H1 (cell line): ENCODE measurements around the gene CIAO2A. TPM values are rescaled to one million over a fixed set of nuclear protein-coding genes. Genes with fewer than 3 reads are reported as not detected.

ENCODE experiments used
- CTCF ChIA-PET: fragments of 300-600 bp; sonication (Branson Sonifier 250); formaldehyde crosslinking; loops from one replicate; lab custom pipeline; 2021; ENCODE audit not compliant: partially characterized antibody; lab: Charles Lee
- POLR2A ChIA-PET: fragments of 300-600 bp; sonication (Branson Sonifier 250); formaldehyde crosslinking; loops from one replicate; lab custom pipeline; 2021; ENCODE audit warnings: inconsistent platforms; ENCODE audit not compliant: partially characterized antibody; lab: Charles Lee
- DNase-seq, 2 experiments: peaks; one replicate each; pipeline versions ENCODE4 v3.0.0 to v3.0.0-alpha.2; 2010 to 2022; ENCODE audit warnings: low spot score in 2 of 2, low read depth in 1 of 2, mixed read lengths in 1 of 2
- FAIRE-seq: peaks from 2 replicates; lab custom pipeline; 2011; peaks lifted over from hg19 to GRCh38; lab: Jason Lieb, UNC
- H2AFZ ChIP-seq: 2 replicates; pipeline ENCODE4 v1.8.1; 2012; ENCODE audit warnings: low read length, inconsistent platforms
- H2AK5ac ChIP-seq: 2 replicates; pipeline ENCODE4 v1.6.1; 2013; ENCODE audit warnings: low read depth, low read length
- H2BK120ac ChIP-seq: replicated peaks from 2 replicates; pipeline ENCODE3; 2013; ENCODE audit warnings: low read depth, low read length, inconsistent platforms
- H2BK12ac ChIP-seq: 2 replicates; pipeline ENCODE4 v1.6.1; 2013; ENCODE audit warnings: low read depth, low read length
- H2BK15ac ChIP-seq: 2 replicates; pipeline ENCODE4 v1.6.1; 2013; ENCODE audit warnings: low read length
- H2BK20ac ChIP-seq: 2 replicates; pipeline ENCODE4 v1.6.1; 2013; ENCODE audit warnings: low read length
- H2BK5ac ChIP-seq: 2 replicates; pipeline ENCODE4 v1.6.1; 2013; ENCODE audit warnings: low read depth, low read length
- H3K14ac ChIP-seq: 2 replicates; pipeline ENCODE4 v1.6.1; 2013; ENCODE audit warnings: inconsistent platforms; ENCODE audit not compliant: insufficient read length
- H3K18ac ChIP-seq: 2 replicates; pipeline ENCODE4 v1.6.1; 2013; ENCODE audit warnings: low read length; ENCODE audit errors: extremely low read depth
- H3K23ac ChIP-seq: 2 replicates; pipeline ENCODE4 v1.6.1; 2013; ENCODE audit warnings: inconsistent platforms; ENCODE audit not compliant: insufficient read length
- H3K23me2 ChIP-seq: 2 replicates; pipeline ENCODE4 v1.6.1; 2013; ENCODE audit warnings: low read depth, low read length
- H3K27ac ChIP-seq: 2 replicates; pipeline ENCODE4 v1.6.1; 2011; ENCODE audit warnings: low read depth, low read length, inconsistent platforms
- H3K27me3 ChIP-seq, 4 experiments: replicated peaks in 1 of 4; 1 replicate in 1 of 4; 2 replicates in 3 of 4; pipeline versions ENCODE4 v1.6.1 to v1.8.1; 2011 to 2013; ENCODE audit warnings: low read length in 3 of 4, mild to moderate bottlenecking in 3 of 4, inconsistent platforms in 2 of 4, mixed read lengths in 2 of 4, moderate library complexity in 1 of 4; ENCODE audit not compliant: control insufficient read depth in 3 of 4, insufficient read depth in 3 of 4; ENCODE audit errors: extremely low read depth in 1 of 4
- H3K36me3 ChIP-seq, 4 experiments: 2 replicates each; pipeline versions ENCODE4 v1.6.1 to v1.8.1; 2011 to 2013; ENCODE audit warnings: mild to moderate bottlenecking in 4 of 4, low read length in 3 of 4, moderate library complexity in 2 of 4, control low read depth in 1 of 4, inconsistent platforms in 1 of 4; ENCODE audit not compliant: insufficient read depth in 4 of 4, control insufficient read depth in 2 of 4
- H3K4ac ChIP-seq: replicated peaks from 2 replicates; pipeline ENCODE3; 2013; ENCODE audit warnings: low read length, low read depth, mixed read lengths, inconsistent platforms; ENCODE audit not compliant: insufficient read length
- H3K4me1 ChIP-seq, 4 experiments: replicated peaks in 1 of 4; 1 replicate in 1 of 4; 2 replicates in 3 of 4; pipeline versions ENCODE4 v1.6.1 to v1.8.1; 2011 to 2013; ENCODE audit warnings: low read length in 3 of 4, inconsistent platforms in 2 of 4, mixed read lengths in 1 of 4; ENCODE audit not compliant: insufficient read depth in 4 of 4, control insufficient read depth in 3 of 4
- H3K4me2 ChIP-seq, 2 experiments: 2 replicates each; pipeline versions ENCODE4 v1.6.1 to v1.8.1; 2011 to 2013; ENCODE audit warnings: low read depth in 2 of 2, low read length in 2 of 2, control low read depth in 1 of 2, inconsistent platforms in 1 of 2, mild to moderate bottlenecking in 1 of 2; ENCODE audit not compliant: insufficient read depth in 1 of 2
- H3K4me3 ChIP-seq, 4 experiments: fragments of 200-600, 300-600 bp in 1 of 4; sonication (generic), shearing (Covaris generic), sonication (Bioruptor Twin) in 1 of 4; 2 replicates each; pipeline versions ENCODE4 v1.5.1 to v1.8.1; 2011 to 2016; ENCODE audit warnings: low read length in 4 of 4, low read depth in 3 of 4, control low read depth in 2 of 4, inconsistent platforms in 2 of 4, mild to moderate bottlenecking in 2 of 4, mixed read lengths in 1 of 4, moderate library complexity in 1 of 4; ENCODE audit not compliant: insufficient read depth in 2 of 4; ENCODE audit errors: extremely low read depth in 1 of 4
- H3K56ac ChIP-seq: replicated peaks from 2 replicates; pipeline ENCODE3; 2013; ENCODE audit warnings: low read depth, mild to moderate bottlenecking, mixed read lengths, low read length, inconsistent platforms; ENCODE audit not compliant: insufficient read length
- H3K79me1 ChIP-seq: 2 replicates; pipeline ENCODE4 v1.6.1; 2013; ENCODE audit warnings: low read depth, low read length, control low read depth
- H3K79me2 ChIP-seq, 2 experiments: 2 replicates each; pipeline versions ENCODE4 v1.6.1 to v1.8.1; 2012 to 2013; ENCODE audit warnings: low read length in 2 of 2, mild to moderate bottlenecking in 2 of 2, inconsistent platforms in 1 of 2; ENCODE audit not compliant: insufficient read depth in 2 of 2, control insufficient read depth in 1 of 2
- H3K9ac ChIP-seq, 4 experiments: replicated peaks in 1 of 4; 1 replicate in 1 of 4; 2 replicates in 3 of 4; pipeline versions ENCODE4 v1.6.1 to v1.8.1; 2011 to 2013; ENCODE audit warnings: low read depth in 3 of 4, low read length in 3 of 4, control low read depth in 2 of 4, mild to moderate bottlenecking in 2 of 4, moderate library complexity in 2 of 4, inconsistent platforms in 1 of 4; ENCODE audit errors: extremely low read depth in 1 of 4
- H3K9me3 ChIP-seq, 2 experiments: 2 replicates each; pipeline versions ENCODE4 v1.6.1 to v1.8.1; 2012 to 2013; ENCODE audit warnings: mild to moderate bottlenecking in 2 of 2, moderate library complexity in 2 of 2, control low read depth in 1 of 2, inconsistent platforms in 1 of 2, low read depth in 1 of 2, low read length in 1 of 2, mixed read lengths in 1 of 2; ENCODE audit not compliant: insufficient read depth in 2 of 2
- H4K20me1 ChIP-seq, 2 experiments: replicated peaks in 1 of 2; 2 replicates each; pipeline versions ENCODE3 to v1.8.1; 2011 to 2013; ENCODE audit warnings: inconsistent platforms in 2 of 2, low read length in 2 of 2, mild to moderate bottlenecking in 1 of 2; ENCODE audit not compliant: insufficient read depth in 2 of 2, control insufficient read depth in 1 of 2
- H4K5ac ChIP-seq: 2 replicates; pipeline ENCODE4 v1.6.1; 2013; ENCODE audit warnings: low read length, low read depth, mixed read lengths, inconsistent platforms; ENCODE audit not compliant: insufficient read length
- H4K8ac ChIP-seq: 2 replicates; pipeline ENCODE4 v1.8.0; 2013; ENCODE audit warnings: mild to moderate bottlenecking, moderate library complexity, low read length, inconsistent platforms; ENCODE audit not compliant: insufficient read depth; ENCODE audit errors: extremely low read depth
- H4K91ac ChIP-seq: replicated peaks from 2 replicates; pipeline ENCODE3; 2013; ENCODE audit warnings: low read length, mixed read lengths, inconsistent platforms; ENCODE audit not compliant: insufficient read length
- WGBS, 2 experiments: shearing (Covaris generic) in 1 of 2; methylation state at CpG; one replicate each; pipeline versions ENCODE4 v1.1.6 to v1.1.7; 2013 to 2015; ENCODE audit warnings: low lambda C conversion rate in 2 of 2, mixed read lengths in 2 of 2, inconsistent platforms in 1 of 2, low coverage in 1 of 2, missing lambda C conversion rate in 1 of 2; ENCODE audit not compliant: insufficient replicate concordance in 2 of 2, insufficient coverage in 1 of 2, insufficient read length in 1 of 2; ENCODE audit errors: extremely low coverage in 1 of 2, missing lambda C conversion rate in 1 of 2; 5-methylcytosine and 5-hydroxymethylcytosine counted together
- polyA plus RNA-seq, 7 experiments: library from polyadenylated mRNA; depleted of rRNA in 3 of 7; stranded (reverse) in 5 of 7; unstranded in 2 of 7; fragments of >200 nt in 5 of 7; fragments of 200-250 nt in 2 of 7; gene quantifications; 1 replicate in 5 of 7; 2 replicates in 1 of 7; 4 replicates in 1 of 7; pipeline versions ENCODE4 v1.2.1 to v1.2.3, GENCODE V29; 2011 to 2013; ENCODE audit warnings: missing spikeins in 2 of 7, mixed read lengths in 2 of 7
- total RNA-seq: library from RNA; stranded (reverse); fragmentation: NEBNext Ultra II Directional; extraction: Animal tissue kit (Norgen Biotek cat#: 25700); gene quantifications from 2 replicates; pipeline ENCODE4 v1.2.1, GENCODE V29; 2021

Gene CIAO2A
- total and polyA plus RNA-seq, 2 of the 8 experiments (the other 6 are each of a cell fraction or from before 2014, with no cell fraction given) = 76.4 to 86.5 TPM

DNA sequence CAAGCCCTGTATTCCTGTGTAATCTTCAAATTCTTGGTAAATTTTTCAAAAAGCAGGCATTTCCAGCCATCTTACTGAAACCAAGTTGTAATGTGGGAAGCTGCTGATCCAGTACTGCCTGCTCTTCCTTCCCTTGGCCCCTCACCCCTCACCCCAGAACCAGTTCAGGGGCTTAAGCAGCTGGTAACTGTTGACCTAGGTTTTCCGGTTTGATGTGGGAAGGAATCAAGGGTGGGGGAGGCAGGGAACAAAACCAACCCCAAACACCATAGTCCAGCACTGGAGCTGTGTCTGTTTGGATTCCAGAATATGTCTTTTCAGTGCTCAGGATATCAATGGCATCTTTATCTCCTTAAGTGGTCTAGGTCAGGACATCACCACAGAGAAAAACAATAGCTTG lies 28.8 kb upstream of the CIAO2A start:
- H3K23me2 ChIP-seq = no peaks in the 10 kb centered on the region
- no peak overlapping the region for H3K27ac ChIP-seq
- no peaks in the 10 kb centered on the region for H3K4me1 ChIP-seq
- no peak overlapping the region for H3K23ac ChIP-seq
- FAIRE-seq = no peak
- H3K79me1 ChIP-seq = no peaks in the 10 kb centered on the region; the same call in 1 of the 2 replicates
- no peak overlapping the region for H3K18ac ChIP-seq
- no peaks in the 10 kb centered on the region for H3K9me3 ChIP-seq
- H3K4me3 ChIP-seq = no peak overlapping the region
- H2AK5ac ChIP-seq = no peak overlapping the region
- H2BK15ac ChIP-seq = no peak overlapping the region
- no peak overlapping the region for H3K14ac ChIP-seq
- WGBS, 2 experiments = 92% methylated on average over 1 of the region's 1 CpG; no CpG with 5 or more reads in 1 of the 2 experiments
- no peak overlapping the region for H2BK20ac ChIP-seq
- no peak overlapping the region for H2AFZ ChIP-seq
- no peak overlapping the region for H3K9ac ChIP-seq
- no peak overlapping the region for H3K4me2 ChIP-seq
- H3K79me2 ChIP-seq = no peaks in the 10 kb centered on the region
- H2BK120ac ChIP-seq = no peak overlapping the region
- H4K91ac ChIP-seq = no peak overlapping the region
- H4K20me1 ChIP-seq = no peaks in the 10 kb centered on the region
- H3K4ac ChIP-seq = no peak overlapping the region
- no peak overlapping the region for H4K8ac ChIP-seq
- H3K27me3 ChIP-seq = no peaks in the 10 kb centered on the region
- DNase-seq = no peak
- H2BK5ac ChIP-seq = no peak overlapping the region
- ChIA-PET CTCF (interaction anchor here (0.6 to 2.3 kb wide), 5 partner anchors 9 to 31 kb away, joined by 3 to 9 read pairs (median 5); no protein-coding TSS in a partner anchor), POLR2A (interaction anchor here (0.9 kb wide), 1 partner anchor 31 kb away, joined by 3 read pairs; no protein-coding TSS in a partner anchor)
- no peak overlapping the region for H3K56ac ChIP-seq
- H3K36me3 ChIP-seq = peaks cover 6 to 38% (median 16%) of the 10 kb centered on the region in 4 experiments; a peak in 7 of 8 replicates
- H4K5ac ChIP-seq = no peak overlapping the region
- no peak overlapping the region for H2BK12ac ChIP-seq
